SK-N-SH (cell line): ENCODE measurements around the gene SYT13. TPM values are rescaled to one million over a fixed set of nuclear protein-coding genes. Genes with fewer than 3 reads are reported as not detected.

ENCODE experiments used
- CTCF ChIA-PET: fragments of 300-600, 350-600 bp; formaldehyde crosslinking; extraction: SDS; loops from one replicate; lab custom pipeline; 2021; lab: Yijun Ruan, JAX
- POLR2A ChIA-PET: fragments of 350-600 bp; sonication (Branson Sonifier 250); formaldehyde crosslinking; extraction: SDS; loops from one replicate; lab custom pipeline; 2020; ENCODE audit warnings: antibody characterized with exemption, inconsistent platforms; lab: Yijun Ruan, JAX
- DNase-seq: peaks from one replicate; pipeline ENCODE4 v3.0.0; 2012
- H2AFZ ChIP-seq: fragments of 200-600 bp; sonication (generic); 2 replicates; pipeline ENCODE4 v1.8.1; 2016; ENCODE audit warnings: antibody characterized with exemption, mild to moderate bottlenecking, low read depth
- H3F3A ChIP-seq: fragments of 200-600 bp; sonication (generic); replicated peaks from 2 replicates; pipeline ENCODE3; 2016; ENCODE audit warnings: antibody characterized with exemption, mild to moderate bottlenecking; ENCODE audit not compliant: insufficient read depth
- H3K27ac ChIP-seq, 2 experiments: fragments of 200-500 bp in 1 of 2; fragments of 200-600 bp in 1 of 2; sonication (Bioruptor generic) in 1 of 2; sonication (generic), shearing (Covaris generic) in 1 of 2; 2 replicates each; pipeline versions ENCODE4 v1.5.1 to v1.6.1; 2014 to 2016; ENCODE audit warnings: low read depth in 2 of 2, inconsistent platforms in 1 of 2, low read length in 1 of 2, mild to moderate bottlenecking in 1 of 2, mixed read lengths in 1 of 2
- H3K27me3 ChIP-seq: fragments of 200-600 bp; sonication (generic), shearing (Covaris generic); 2 replicates; pipeline ENCODE4 v1.6.1; 2016; ENCODE audit warnings: mixed run types; ENCODE audit not compliant: insufficient read depth
- H3K36me3 ChIP-seq, 2 experiments: fragments of 200-500 bp in 1 of 2; fragments of 200-600 bp in 1 of 2; sonication (Bioruptor generic) in 1 of 2; sonication (generic) in 1 of 2; replicated peaks in 1 of 2; 2 replicates each; pipeline versions ENCODE3 to v1.5.1; 2014 to 2016; ENCODE audit warnings: low read length in 1 of 2, mild to moderate bottlenecking in 1 of 2; ENCODE audit not compliant: insufficient read depth in 2 of 2, control insufficient read depth in 1 of 2
- H3K4me1 ChIP-seq, 2 experiments: fragments of 200-500 bp in 1 of 2; fragments of 200-600 bp in 1 of 2; sonication (Bioruptor generic) in 1 of 2; sonication (generic), shearing (Covaris generic) in 1 of 2; 2 replicates each; pipeline versions ENCODE4 v1.5.1 to v1.6.1; 2014 to 2016; ENCODE audit warnings: low read depth in 1 of 2, low read length in 1 of 2, mixed run types in 1 of 2; ENCODE audit not compliant: insufficient read depth in 2 of 2, control insufficient read depth in 1 of 2
- H3K4me2 ChIP-seq: fragments of 200-600 bp; sonication (generic), shearing (Covaris generic); 2 replicates; pipeline ENCODE4 v1.6.1; 2017; ENCODE audit warnings: mixed run types
- H3K4me3 ChIP-seq, 2 experiments: fragments of 200-500 bp in 1 of 2; fragments of 200-600 bp in 1 of 2; sonication (Bioruptor generic) in 1 of 2; sonication (generic), shearing (Covaris generic) in 1 of 2; 2 replicates each; pipeline versions ENCODE4 v1.5.1 to v1.8.1; 2014 to 2016; ENCODE audit warnings: low read depth in 2 of 2, inconsistent platforms in 1 of 2, low read length in 1 of 2, mild to moderate bottlenecking in 1 of 2, mixed read lengths in 1 of 2, moderate library complexity in 1 of 2
- H3K79me2 ChIP-seq: fragments of 200-600 bp; sonication (generic); 2 replicates; pipeline ENCODE4 v1.8.1; 2017; ENCODE audit warnings: mild to moderate bottlenecking; ENCODE audit not compliant: insufficient read depth
- H3K9ac ChIP-seq: fragments of 200-600 bp; sonication (generic); 2 replicates; pipeline ENCODE4 v1.6.1; 2017; ENCODE audit warnings: mixed run types
- H3K9me2 ChIP-seq: fragments of 200-600 bp; sonication (generic); 2 replicates; pipeline ENCODE4 v1.6.1; 2017; ENCODE audit warnings: mixed run types
- H3K9me3 ChIP-seq: fragments of 200-600 bp; sonication (generic); 2 replicates; pipeline ENCODE4 v1.6.1; 2017; ENCODE audit warnings: mixed run types, mild to moderate bottlenecking, moderate library complexity
- H4K20me1 ChIP-seq: fragments of 200-600 bp; sonication (generic); 2 replicates; pipeline ENCODE4 v1.6.1; 2017; ENCODE audit warnings: mild to moderate bottlenecking, mixed run types; ENCODE audit not compliant: insufficient read depth
- JUND ChIP-seq: IDR thresholded peaks from 2 replicates; pipeline ENCODE4 v1.4.0; 2012
- MEF2A ChIP-seq: IDR thresholded peaks from 2 replicates; pipeline ENCODE4 v1.4.0; 2012; ENCODE audit warnings: low read depth, borderline replicate concordance
- NFIC ChIP-seq: IDR thresholded peaks from 2 replicates; pipeline ENCODE4 v1.4.0; 2012; ENCODE audit warnings: borderline replicate concordance
- REST ChIP-seq: IDR thresholded peaks from 2 replicates; pipeline ENCODE4 v1.6.1; 2012; ENCODE audit warnings: mild to moderate bottlenecking, low read depth, low read length, moderate library complexity
- RFX5 ChIP-seq: IDR thresholded peaks from 2 replicates; pipeline ENCODE4 v1.6.1; 2012; ENCODE audit warnings: mild to moderate bottlenecking, improper control_type of control experiment, low read length
- RXRA ChIP-seq: IDR thresholded peaks from 2 replicates; pipeline ENCODE4 v1.4.0; 2012; ENCODE audit warnings: low read depth, mild to moderate bottlenecking, borderline replicate concordance
- SMC3 ChIP-seq: IDR thresholded peaks from 2 replicates; pipeline ENCODE4 v1.6.1; 2012; ENCODE audit warnings: low read depth, low read length, improper control_type of control experiment
- TAF1 ChIP-seq: IDR thresholded peaks from 2 replicates; pipeline ENCODE4 v1.6.1; 2012; ENCODE audit warnings: low read depth, mild to moderate bottlenecking, low read length, moderate library complexity, borderline replicate concordance
- TEAD4 ChIP-seq: IDR thresholded peaks from 2 replicates; pipeline ENCODE4 v1.4.0; 2012; ENCODE audit warnings: mild to moderate bottlenecking, borderline replicate concordance; ENCODE audit not compliant: insufficient read depth
- WGBS: methylation state at CpG from one replicate; pipeline ENCODE4 v1.1.6; 2017; ENCODE audit warnings: low lambda C conversion rate; 5-methylcytosine and 5-hydroxymethylcytosine counted together
- polyA plus RNA-seq, 3 experiments: library from polyadenylated mRNA; depleted of rRNA; stranded (reverse); fragments of >200 nt; gene quantifications; 2 replicates each; pipeline ENCODE4 v1.2.3, GENCODE V29; 2012
- TF ChIP-seq, protein P1 (sequence below): fragments of 200-600 bp; sonication (generic); IDR thresholded peaks from 2 replicates; pipeline ENCODE4 v1.6.1; 2017; ENCODE audit warnings: antibody characterized with exemption, mild to moderate bottlenecking, moderate library complexity
- TF ChIP-seq, protein P2 (sequence below): IDR thresholded peaks from 2 replicates; pipeline ENCODE4 v1.4.0; 2012; ENCODE audit warnings: low read depth
- TF ChIP-seq, protein P3 (sequence below): IDR thresholded peaks from 2 replicates; pipeline ENCODE4 v1.4.0; 2012; ENCODE audit warnings: low read depth, borderline replicate concordance
- TF ChIP-seq, protein P4 (sequence below): IDR thresholded peaks from 2 replicates; pipeline ENCODE4; 2012

The SYT13 gene
- polyA plus RNA-seq, 1 of the 3 experiments (the other 2 are of a cell fraction): not detected

DNA sequence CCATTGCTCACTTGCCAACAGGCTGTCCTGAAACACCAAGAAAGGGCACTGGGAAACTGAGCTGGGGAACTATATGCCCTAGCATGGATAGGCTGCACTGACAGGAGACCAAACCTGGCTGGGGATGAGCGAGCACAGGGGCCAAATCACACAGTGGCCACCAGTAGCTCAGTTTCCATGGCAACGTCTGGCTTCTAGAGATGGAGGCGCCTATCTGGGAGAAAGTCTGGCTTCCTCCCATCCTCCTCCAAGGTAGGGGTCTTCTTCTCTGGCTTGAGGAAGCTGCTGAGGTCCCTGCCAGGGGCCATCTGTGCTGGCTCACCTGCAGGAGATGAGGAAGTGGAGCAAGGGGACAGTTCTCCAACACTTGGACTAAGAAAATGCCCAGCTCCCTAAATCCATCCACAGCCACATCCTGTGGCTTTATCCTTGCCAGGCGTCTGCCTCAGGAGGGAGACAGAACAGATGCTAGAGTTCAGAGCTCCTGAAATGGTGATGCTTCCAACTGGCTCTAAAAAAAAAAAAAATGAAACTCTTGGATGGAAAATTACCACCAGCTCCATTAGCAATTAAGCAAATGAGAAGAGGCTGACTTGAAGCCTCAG lies 48.3 kb downstream of the SYT13 start:
- Histone ChIP-seq H3F3A (peaks cover 5% of the 10 kb centered on the region), H4K20me1 (no peaks in the 10 kb centered on the region), H3K79me2 (no peaks in the 10 kb centered on the region), H2AFZ (no peak overlapping the region), H3K9ac (no peak overlapping the region), H3K4me1 (peaks cover 0 to 2% of the 10 kb centered on the region in 2 experiments; a peak in 1 of 4 replicates), H3K4me3 (no peak overlapping the region), H3K27ac (no peak overlapping the region), H3K4me2 (no peak overlapping the region), H3K9me2 (no peaks in the 10 kb centered on the region), H3K27me3 (no peaks in the 10 kb centered on the region; the same call in 1 of the 2 replicates), H3K9me3 (no peaks in the 10 kb centered on the region), H3K36me3 (no peaks in the 10 kb centered on the region)
- CTCF ChIA-PET: interaction anchor here (0.8 to 5.5 kb wide), 3 partner anchors 9 to 127 kb away, joined by 3 to 43 read pairs (median 5); no protein-coding TSS in a partner anchor
- 53% methylated on average over 4 of the region's 4 CpGs for WGBS
- POLR2A ChIA-PET: interaction anchor here (0.9 kb wide), 1 partner anchor 9 kb away, joined by 4 read pairs; no protein-coding TSS in a partner anchor
- TF ChIP-seq TAF1: no peak
- TF ChIP-seq, protein P1, sequence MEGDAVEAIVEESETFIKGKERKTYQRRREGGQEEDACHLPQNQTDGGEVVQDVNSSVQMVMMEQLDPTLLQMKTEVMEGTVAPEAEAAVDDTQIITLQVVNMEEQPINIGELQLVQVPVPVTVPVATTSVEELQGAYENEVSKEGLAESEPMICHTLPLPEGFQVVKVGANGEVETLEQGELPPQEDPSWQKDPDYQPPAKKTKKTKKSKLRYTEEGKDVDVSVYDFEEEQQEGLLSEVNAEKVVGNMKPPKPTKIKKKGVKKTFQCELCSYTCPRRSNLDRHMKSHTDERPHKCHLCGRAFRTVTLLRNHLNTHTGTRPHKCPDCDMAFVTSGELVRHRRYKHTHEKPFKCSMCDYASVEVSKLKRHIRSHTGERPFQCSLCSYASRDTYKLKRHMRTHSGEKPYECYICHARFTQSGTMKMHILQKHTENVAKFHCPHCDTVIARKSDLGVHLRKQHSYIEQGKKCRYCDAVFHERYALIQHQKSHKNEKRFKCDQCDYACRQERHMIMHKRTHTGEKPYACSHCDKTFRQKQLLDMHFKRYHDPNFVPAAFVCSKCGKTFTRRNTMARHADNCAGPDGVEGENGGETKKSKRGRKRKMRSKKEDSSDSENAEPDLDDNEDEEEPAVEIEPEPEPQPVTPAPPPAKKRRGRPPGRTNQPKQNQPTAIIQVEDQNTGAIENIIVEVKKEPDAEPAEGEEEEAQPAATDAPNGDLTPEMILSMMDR: no peak
- TF ChIP-seq RXRA: no peak
- TF ChIP-seq JUND: no peak
- TF ChIP-seq NFIC: no peak
- TF ChIP-seq RFX5: no peak
- TF ChIP-seq, protein P2, sequence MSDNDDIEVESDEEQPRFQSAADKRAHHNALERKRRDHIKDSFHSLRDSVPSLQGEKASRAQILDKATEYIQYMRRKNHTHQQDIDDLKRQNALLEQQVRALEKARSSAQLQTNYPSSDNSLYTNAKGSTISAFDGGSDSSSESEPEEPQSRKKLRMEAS: no peak
- TF ChIP-seq, protein P3, sequence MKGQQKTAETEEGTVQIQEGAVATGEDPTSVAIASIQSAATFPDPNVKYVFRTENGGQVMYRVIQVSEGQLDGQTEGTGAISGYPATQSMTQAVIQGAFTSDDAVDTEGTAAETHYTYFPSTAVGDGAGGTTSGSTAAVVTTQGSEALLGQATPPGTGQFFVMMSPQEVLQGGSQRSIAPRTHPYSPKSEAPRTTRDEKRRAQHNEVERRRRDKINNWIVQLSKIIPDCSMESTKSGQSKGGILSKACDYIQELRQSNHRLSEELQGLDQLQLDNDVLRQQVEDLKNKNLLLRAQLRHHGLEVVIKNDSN: no peak
- TF ChIP-seq MEF2A: no peak
- TF ChIP-seq SMC3: no peak
- TF ChIP-seq TEAD4: no peak
- TF ChIP-seq REST: no peak
- TF ChIP-seq, protein P4, sequence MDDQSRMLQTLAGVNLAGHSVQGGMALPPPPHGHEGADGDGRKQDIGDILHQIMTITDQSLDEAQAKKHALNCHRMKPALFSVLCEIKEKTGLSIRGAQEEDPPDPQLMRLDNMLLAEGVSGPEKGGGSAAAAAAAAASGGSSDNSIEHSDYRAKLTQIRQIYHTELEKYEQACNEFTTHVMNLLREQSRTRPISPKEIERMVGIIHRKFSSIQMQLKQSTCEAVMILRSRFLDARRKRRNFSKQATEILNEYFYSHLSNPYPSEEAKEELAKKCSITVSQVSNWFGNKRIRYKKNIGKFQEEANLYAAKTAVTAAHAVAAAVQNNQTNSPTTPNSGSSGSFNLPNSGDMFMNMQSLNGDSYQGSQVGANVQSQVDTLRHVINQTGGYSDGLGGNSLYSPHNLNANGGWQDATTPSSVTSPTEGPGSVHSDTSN: no peak
- no peak for DNase-seq
